Measurements from ENCODE around the gene MRPL38.

Gene MRPL38

DNA sequence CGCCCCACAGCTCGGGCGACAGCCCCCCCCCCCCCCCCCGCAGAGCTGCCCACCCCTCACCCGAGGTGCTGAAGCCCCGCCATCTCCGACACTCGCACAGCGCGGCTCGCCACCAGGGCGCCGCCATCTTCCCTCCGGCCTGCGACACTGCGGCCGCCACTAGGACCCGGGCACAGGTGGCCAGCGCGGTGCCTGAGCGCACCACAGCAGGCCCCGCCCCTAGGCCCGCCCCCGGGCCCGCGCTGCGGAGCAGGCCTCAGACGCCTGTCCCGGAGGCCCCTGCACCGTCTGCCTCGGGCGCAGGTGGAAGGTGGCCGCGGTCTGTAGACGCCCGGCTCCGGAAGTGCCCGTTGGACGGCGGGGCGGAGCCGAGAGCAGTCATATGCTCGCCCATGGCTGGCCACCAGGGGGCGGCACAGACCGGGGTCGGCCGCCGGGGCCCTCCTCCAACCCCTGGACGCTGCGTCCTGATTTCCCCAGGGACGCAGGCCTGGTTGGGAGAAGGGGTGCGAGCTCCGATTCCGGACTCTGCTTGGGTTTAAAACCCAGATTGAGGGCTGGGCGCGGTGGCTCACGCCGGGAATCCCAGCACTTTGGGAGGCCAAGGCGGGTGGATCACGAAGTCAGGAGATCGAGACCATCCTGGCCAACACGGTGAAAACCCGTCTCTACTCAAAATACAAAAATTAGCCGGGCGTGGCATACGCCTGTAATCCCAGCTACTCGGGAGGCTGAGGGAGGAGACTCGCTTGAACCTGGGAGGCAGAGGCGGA, at the start of gene MRPL38:
TSS of gene MRPL38 (minus strand) at position 136 of the 773 bp plus-strand sequence. CDS start at position 127, 9 bp downstream.
- no peak for FAIRE-seq

- FAIRE-seq, result no peak
These were observed 46.3 kb upstream of the MRPL38 start for GRCh38 chr17:75950855-75951554.

- FAIRE-seq, result no peak
These were observed 45.7 kb upstream of the MRPL38 start for GRCh38 chr17:75950421-75950820.

GRCh38 chr17:75945211-75945610, 40.5 kb upstream of the MRPL38 start:
- FAIRE-seq, result no peak

GRCh38 chr17:75943491-75943890, 38.8 kb upstream of the MRPL38 start:
- FAIRE-seq, result no peak

DNA sequence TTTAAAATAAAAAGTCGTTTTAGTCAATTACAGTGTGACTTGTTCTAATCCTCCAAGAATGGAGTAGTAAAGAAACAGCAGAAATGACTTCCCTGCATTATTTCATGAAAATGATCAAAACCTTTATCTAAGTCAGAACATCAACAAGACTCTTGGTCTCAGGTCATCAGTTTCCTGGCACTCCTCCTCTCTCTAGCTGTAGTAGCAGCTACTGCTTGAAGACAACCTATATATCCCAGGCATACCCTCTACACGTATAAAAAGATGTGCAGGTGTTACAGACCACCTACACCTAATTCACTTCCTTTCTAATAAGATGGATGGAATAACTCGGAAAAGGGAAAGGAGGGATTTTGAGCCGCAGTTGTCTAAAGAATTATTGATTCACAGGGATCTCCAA, 37.8 kb upstream of the MRPL38 start:
- FAIRE-seq, result no peak

DNA sequence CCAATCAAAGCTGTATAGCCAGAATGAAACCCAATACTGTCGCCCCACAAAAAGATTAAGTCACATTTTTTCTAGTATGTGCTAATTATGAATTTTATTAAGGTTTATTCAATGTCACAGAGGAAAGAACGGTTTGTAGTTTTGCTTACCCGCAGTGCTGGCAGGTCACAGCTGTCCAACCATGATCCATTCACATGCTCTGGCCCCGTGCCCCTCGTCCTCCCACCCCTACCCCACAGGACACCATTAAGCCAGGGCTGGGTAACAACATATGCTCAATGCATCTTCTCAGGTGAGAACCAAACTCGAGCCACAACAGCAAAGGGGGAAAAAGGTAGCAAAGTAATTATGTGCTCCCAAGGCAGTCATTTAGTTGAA, 36.7 kb upstream of the MRPL38 start:
- no peak for FAIRE-seq

DNA sequence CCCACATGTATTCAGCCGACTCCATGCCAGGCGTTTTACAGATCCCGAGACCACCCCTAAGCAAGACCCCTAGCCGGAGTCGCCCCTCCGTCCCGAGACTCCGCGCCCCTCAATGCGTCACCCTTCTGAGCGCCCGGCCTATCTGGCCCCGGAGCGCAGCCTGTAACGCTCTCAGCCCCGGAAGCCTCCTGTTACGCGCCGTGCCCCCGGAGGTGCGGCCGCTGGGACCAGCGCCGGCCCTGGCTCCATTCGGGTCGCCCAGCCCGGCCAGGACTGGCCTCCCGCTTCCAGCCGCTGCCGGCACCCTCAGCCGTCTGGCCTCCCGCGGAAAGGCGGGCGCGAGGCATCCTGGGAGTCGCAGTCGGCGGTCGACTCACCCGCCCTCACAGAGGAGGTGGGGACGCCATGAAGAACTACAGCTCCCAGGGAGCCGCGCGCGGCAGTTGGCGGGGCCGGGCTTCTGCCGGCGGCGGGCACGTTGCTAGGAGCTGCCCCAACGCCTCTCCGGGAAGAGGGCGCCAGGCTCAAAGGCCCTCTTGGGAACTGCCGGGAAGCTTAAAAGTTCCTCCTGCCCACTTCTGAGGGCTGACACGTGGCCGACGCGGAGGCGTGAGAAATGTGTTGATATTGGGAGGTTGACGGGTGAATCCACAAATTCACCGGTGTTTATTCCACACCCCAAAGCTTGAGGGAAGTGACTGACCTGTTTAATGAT, 36.2 kb upstream of the MRPL38 start, which contains the start of gene FBF1:
TSS of gene FBF1 (minus strand) at position 316 of the 715 bp plus-strand sequence. CDS start 2,893 bp downstream, outside the sequence.
- no peak for FAIRE-seq

GRCh38 chr17:75937652-75938051, 33.0 kb upstream of the MRPL38 start:
- no peak for FAIRE-seq

DNA sequence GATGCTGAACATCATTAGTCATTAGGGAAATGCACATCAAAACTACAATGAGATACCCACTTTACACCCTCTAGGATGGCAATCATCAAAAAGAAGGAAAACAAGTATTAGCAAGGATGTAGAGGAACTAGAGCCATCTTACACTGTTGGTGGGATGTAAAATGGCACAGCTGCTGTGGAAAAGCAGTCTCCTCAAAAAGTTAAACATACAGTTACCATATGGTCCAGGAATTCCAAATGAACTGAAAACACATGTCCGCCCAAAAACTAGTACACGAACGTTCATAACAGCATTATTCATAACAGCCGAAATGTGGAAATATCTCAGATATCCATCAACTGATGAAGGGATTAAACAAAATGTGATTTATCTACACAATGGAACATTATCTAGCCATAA, 29.1 kb upstream of the MRPL38 start:
- no peak for FAIRE-seq

GRCh38 chr17:75932852-75933251, 28.2 kb upstream of the MRPL38 start:
- no peak for FAIRE-seq

DNA sequence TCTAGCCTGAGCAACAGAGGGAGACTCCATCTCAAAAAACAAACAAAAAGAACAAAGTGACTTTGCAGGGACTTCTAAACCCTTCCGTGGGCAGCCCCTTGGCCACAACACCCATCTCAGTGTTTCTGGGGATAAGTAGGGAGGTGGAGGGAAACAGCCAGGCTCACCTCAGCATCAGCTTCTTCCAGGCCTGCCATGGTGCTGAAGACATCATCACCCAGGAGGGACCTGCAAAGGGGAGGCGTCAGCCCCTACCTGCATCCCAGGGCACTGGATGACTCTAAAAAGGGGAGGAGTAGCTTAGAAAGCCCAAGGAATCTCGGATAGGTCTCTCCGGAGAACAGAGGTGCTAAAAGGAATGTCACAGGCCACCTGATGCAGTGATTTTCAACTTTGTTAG, 26.4 kb upstream of the MRPL38 start:
- no peak for FAIRE-seq

DNA sequence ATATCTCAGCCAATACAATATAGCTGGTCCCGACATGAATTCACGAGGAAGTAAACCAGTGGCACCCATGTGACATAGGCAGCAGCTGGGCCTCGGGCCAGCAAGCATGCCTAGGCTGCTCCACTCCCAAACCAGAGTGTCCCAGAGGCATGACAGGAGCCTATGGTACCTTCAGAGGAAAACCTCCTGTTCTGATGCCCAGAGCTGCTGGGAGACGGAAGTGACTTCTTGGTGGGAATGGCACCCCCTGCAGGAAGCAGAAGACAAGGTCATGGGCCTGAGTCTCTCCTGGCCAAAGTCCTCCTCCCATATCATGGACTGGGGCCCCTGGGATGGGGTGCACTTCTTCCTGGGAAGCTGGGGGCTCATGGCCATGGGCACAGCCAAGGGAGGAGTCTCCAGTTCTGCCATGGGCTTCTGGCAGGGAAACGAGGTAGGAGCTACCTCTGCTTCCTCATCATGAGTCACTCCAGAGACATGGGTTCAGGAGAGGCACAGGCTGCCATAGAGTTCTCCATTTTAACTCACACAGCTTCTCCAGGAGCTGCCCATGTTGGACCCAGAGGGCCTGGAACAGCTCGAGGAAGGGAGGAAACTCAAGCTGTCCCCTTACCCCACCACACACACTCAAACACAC, 22.7 kb upstream of the MRPL38 start:
- FAIRE-seq, result no peak

- FAIRE-seq, result no peak
These were observed 21.8 kb upstream of the MRPL38 start for GRCh38 chr17:75926456-75926855.

GRCh38 chr17:75925912-75926311, 21.2 kb upstream of the MRPL38 start:
- FAIRE-seq, result no peak

DNA sequence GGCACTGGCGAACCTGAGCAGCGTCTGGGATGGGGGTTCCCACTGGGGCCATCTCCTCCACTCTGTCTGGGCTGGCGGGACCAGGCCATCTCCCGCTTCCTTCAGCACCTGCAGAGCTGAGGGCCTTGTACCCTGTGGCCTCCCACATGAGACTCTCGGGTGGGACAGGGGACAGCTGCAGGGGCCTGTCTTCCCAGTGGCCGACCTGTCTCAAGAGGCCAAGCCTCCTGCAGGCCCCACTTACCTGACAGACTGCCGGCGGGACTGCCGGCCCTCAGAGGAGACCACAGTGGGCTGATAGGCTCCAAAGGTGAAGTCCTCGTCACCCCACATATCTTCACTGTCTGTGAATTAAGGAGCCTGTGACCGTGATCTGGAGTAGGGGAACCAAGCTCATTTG, 20.4 kb upstream of the MRPL38 start:
- FAIRE-seq, result no peak

GRCh38 chr17:75922963-75923874, 18.5 kb upstream of the MRPL38 start:
- no peak for FAIRE-seq

DNA sequence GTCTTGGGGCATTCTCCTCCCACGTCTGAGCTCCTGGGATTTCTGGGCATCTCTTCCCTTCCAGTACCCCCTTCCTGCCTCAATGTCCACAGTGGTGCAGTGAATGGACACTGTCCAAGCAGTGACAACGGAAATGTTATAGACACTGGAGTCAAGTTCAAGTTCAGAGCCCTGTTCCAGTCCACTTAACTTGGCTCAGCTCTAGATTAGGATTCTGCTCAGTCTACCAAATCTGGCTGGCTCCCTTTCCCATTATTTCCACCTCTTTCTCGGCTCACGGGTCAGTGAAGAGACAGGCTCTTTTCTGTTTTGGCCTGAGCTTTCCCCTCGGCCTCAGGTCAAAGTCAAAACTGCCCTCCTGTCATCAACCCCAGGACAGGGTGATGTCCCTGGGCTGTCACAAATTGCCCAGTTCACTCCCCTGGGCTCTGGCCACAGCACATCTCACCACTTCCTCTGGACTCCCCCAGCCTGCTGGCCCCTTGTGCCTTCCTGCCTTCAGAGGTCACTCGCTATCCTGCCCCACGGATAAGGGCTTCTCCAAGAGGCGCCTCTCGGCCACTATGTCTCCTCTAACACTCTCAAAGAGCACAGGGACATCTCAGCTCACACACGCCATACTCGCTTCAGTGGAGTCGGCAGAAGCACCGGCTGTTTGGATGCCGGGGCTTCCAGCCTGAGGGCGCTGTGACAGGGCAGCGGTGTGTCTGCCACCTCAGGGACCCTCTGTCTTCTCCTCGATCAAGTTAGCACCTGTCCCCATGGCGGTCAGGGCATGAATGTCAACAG, 17.7 kb upstream of the MRPL38 start:
- FAIRE-seq, result no peak

DNA sequence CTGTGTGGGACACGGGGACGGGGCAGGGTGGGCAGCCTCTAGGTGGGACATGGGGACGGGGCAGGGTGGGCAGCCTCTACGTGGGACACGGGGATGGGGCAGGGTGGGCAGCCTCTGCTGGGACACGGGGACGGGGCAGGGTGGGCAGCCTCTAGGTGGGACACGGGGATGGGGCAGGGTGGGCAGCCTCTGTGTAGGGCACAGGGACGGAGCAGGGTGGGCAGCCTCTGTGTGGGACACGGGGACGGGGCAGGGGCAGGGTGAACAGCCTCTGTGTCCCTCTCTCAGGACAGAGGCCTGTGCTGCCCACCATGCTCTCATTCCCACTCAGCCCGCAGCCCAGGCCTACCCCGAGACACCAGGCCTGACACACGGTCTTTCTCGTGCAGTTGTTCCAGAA, 16.9 kb upstream of the MRPL38 start:
- no peak for FAIRE-seq

DNA sequence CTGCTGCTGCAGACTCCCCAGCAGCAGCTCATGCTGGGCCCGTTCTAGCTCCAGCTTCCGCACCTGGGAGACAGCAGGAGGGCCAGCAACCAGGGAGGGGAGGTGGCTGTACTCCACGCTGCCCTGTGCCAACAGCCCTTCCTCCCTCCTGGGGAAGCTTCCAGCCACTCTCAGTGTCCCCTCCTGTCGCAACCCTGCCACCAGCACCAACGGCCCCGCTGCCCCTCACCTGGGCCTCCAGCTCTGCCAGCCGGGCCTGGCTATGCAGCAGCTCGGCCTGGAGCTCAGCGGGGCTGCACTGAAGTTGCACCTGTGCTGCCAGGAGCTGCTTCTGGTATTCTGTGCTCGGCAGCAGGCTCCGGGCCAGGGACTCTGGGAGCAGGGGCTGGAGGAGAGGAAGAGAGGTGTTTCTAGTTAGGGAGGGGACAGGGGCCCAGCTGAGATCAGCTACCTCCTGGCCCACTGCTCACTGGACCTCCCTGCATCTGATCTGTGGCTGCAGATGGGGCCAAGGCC, 15.4 kb upstream of the MRPL38 start:
- no peak for FAIRE-seq

GRCh38 chr17:75919611-75920010, 14.9 kb upstream of the MRPL38 start:
- no peak for FAIRE-seq
